Erythroblast (primary cell): ENCODE measurements around the gene OLFML2A.

Source experiments
- GATA1 ChIP-seq: IDR thresholded peaks from 2 replicates; pipeline ENCODE4 v1.6.1; 2011; ENCODE audit warnings: low read depth, mild to moderate bottlenecking, control low read depth, low read length, moderate library complexity
- POLR2A ChIP-seq: IDR thresholded peaks from 2 replicates; pipeline ENCODE4 v1.6.1; 2011; ENCODE audit warnings: mild to moderate bottlenecking, low read length

DNA sequence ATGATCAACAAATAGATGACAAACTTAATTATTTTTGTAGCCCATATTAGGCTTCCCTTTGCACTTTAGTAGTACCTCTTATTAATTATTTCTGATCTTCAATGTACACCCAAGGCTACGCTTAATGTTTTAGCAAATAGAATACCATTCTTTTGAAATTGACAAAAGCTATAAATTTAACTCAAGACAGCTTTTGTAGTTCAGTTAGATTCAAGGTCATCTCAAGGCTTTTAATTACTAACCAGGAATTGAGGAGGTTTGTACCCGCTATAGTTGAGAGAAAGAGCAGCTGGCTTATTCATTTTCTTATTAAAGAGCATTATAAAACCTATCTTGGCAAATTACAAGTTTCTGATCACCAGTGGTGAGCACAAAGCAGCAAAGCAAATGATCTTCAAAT lies 20.9 kb upstream of the OLFML2A start:
- no peak for TF ChIP-seq POLR2A
- no peak for TF ChIP-seq GATA1
